Tongue (tissue), 2 donors: Measurements from ENCODE around the gene CACNA2D4. TPM values are rescaled to one million over a fixed set of nuclear protein-coding genes. Genes with fewer than 3 reads are reported as not detected.
A peak's percentile ranks its signal among the peaks of the same experiment; 100 is the strongest.
"Not testable (repeated sequence)": the region's sequence is repeated elsewhere in the genome, so short reads cannot be mapped to it uniquely, and the experiment has no call there.

ENCODE experiments used
- DNase-seq: peaks from one replicate; pipeline ENCODE4 v3.0.0-alpha.2; 2015
- total RNA-seq: library from RNA; depleted of rRNA; stranded (reverse); fragments of >200 nt; gene quantifications from one replicate; pipeline ENCODE4 v1.2.3, GENCODE V29; 2014

CACNA2D4 gene
- total RNA-seq, 1 donor from 2014 or later = 3.2 TPM

DNA sequence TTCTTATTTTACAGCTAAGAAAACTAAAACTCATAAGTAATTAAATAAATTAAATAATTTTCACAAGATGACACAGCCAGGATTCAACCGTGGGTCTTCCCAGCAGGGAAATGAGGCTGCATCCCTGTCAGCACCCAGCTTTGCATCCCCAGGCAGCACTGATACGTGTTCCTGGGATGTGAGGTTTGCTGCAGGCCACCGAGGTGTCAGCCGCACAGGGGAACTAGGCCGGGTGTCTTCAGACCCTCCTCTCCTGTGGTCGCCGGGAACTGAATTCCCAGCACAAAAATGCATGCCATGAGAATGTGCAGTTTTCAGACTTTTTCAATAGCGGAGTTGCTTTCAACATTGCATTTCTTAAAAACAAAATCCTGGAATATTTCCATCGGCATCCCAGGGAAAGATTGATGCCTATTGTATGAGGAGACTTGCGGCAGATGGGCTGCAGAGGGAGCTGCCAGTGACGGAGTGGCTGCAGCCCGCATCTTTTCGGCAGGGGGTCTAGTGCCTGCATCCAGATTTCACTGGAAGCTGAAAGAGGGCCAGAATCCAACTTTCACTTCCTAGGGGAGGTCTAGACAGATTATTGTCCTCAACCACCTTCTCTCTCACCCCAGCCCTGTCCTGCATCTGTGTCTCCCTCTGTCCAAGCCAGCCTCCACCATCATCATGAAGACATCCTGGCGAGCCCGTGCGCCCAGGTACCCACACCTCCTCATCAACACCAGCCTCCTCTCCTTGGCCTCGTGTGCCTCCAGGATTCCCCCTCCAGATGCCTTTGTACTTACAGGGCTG lies 85.5 kb downstream of the CACNA2D4 start:
- no peak for DNase-seq

GRCh38 chr12:1830981-1831963 lies 87.2 kb downstream of the CACNA2D4 start:
- peak; percentile 95 for DNase-seq

GRCh38 chr12:1830401-1830845 lies 88.0 kb downstream of the CACNA2D4 start:
- no peak for DNase-seq

DNA sequence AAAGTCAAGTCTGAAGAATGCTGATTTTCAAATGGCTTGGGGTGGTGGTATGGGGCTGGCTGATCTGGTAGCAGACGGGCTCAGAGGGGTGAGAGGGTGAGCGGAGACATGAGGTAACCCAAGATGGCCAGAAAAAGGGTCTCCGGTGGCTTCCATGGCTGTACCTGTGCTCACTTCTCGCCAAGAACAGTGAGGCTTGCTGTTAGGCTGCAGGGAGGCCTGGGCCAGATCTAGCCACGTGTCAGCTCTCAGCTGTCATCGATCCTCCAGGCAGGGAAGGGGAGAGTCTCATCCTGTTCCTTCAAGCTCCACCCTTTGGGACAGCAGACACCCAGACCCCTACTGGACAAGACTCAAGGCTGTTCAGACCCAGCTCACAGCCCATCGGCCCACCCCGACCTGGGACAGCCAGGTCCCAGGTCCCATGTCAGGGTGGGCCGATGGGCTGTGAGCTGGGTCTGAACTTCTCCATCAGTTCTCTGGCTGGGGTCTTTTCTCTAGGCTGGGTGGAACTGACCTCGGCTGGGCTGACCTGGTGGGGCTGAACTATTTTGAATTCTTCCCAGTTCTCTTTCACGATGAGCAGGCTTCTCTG lies 89.0 kb downstream of the CACNA2D4 start:
- no peak for DNase-seq

GRCh38 chr12:1828856-1829255 lies 89.6 kb downstream of the CACNA2D4 start:
- DNase-seq = no peak

GRCh38 chr12:1827826-1828805 lies 90.3 kb downstream of the CACNA2D4 start:
- DNase-seq = no peak

DNA sequence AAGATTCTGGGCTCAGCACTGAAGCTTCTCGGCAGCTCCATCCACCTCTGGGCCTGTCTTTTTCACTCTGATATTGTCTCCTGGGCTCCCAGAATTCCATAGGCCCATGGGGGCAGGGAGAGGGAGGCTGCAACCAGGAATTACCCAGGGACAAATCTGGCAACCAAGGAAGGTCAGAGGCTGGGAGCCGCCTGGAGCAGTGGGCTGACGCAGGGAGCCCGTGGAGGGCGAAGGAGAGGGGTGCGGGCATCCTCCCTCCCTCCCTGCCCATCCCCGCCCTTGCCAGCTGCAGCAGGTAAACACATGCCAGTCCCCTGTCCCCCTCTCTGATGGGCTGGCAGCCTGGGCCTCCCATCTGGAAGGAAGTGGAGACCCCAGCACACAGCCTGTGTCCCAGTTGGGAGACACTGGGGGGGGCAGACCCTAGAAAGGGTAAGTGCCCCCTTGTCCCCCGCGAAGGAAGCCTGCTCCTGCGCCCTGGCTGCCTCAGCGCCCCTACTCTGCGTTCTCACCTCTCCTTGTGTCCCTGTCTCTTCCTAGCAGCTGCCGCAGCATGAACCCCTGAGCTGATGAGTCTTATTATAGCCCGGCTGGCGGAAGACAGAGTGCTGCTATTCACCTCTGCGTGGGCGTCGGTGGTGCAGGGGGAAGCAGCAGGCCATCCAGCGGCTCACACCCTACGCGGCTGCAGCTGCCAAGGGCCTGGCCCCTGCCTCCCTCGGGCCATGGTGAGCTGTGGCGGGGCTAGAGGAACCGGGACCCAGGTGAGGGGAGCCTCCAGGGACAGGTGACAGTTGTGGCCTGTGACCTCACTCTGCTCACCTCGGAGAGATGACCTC lies 91.4 kb downstream of the CACNA2D4 start:
- DNase-seq = no peak

- no peak for DNase-seq
Measured at GRCh38 chr12:1826401-1826800, 92.1 kb downstream of the CACNA2D4 start.

DNA sequence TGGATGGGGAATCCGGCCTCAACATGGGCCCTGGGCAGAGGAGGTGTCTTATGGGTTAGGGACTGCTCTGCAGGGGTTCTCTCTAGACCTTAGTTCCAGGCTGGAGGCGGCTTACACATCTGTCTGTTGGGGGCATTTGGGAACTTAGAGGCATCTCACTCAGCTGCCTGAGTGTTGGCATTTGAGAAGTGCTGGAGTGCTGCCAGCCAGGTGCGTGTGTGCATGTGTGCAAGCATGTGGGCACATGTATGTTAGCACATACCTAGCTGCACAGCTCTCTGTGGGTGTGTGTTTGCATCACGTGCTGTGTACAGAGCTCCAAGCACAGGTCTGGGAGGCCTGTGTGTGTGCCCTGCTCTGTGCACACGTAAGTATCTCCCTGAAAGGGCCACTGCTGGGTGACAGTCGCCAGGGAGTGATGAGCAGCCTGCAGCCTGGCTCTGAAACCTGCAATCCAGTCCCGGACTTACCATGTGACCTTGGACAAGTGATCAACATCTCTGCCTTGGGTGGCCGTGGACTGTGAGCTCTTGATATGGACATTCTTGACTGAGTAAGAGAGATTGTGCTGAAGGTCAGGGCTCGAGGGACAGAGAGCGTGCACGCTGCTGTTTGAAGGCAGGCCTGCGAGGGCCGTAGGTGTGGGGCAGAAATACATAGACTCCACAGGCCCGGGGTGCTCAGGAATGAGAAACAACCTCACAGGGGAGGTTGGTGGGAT lies 92.9 kb downstream of the CACNA2D4 start:
- DNase-seq = no peak

- DNase-seq = no peak
Measured at GRCh38 chr12:1823237-1823636, 95.2 kb downstream of the CACNA2D4 start.

DNA sequence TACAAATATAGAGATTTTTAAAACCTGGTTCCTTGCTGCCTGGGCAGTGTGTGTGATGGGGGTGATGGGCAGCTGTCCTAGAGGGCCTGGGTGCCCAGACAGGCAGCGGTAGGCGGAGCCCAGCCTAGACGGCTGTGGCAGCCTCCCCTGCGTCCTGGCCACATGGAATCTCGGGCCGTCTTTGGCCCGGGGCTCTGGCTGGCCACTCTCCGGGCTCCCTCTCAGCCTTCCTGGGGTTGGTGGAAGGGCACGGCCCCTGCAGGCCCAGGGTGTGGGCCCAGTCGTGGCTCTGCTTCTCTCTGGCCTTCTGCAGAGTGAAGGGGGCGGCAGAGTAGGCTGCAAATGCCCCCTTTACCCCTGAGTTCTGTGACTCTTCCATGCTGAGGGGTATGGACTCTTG lies 95.8 kb downstream of the CACNA2D4 start:
- no peak for DNase-seq

DNA sequence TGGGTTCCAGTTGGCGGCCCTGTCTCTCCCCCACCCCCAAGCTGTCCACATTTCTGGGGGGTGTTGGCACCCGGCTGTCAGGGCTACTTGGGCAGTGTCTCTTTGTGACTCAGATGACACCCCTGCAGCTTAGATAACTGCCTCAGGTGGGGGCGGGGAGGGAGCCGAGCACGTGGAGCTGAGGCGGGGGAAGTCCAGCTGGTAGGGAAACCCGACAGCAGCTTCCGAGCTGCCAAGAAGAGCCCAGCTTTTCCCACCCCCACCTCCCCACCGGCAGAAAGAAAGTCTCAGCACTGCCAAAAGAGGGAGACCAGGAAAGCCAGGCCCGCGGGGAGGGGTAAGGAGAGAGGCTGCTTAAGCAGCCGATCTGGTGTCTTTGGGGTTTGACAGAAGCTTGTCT lies 96.6 kb downstream of the CACNA2D4 start:
- no peak for DNase-seq

DNA sequence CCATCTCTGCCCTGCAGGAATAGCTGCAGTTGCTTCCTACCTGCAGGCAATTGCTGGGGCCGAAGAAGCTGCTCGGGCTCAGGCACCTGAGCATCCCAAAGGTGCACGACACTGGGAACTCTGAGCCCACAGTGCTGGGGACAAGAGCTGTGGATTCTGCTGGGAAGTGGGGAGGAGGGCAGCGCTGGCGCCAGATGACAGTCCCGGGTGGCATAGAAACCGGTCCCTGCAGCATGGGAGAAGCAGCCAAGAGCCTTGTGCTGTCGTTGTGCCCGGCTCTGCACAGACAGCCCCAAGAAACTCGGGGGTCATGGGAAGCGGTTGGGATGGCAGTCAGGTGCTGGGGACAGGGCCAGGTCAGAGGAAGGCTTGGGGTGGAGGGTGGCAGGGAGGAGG lies 97.6 kb downstream of the CACNA2D4 start:
- no peak for DNase-seq

DNA sequence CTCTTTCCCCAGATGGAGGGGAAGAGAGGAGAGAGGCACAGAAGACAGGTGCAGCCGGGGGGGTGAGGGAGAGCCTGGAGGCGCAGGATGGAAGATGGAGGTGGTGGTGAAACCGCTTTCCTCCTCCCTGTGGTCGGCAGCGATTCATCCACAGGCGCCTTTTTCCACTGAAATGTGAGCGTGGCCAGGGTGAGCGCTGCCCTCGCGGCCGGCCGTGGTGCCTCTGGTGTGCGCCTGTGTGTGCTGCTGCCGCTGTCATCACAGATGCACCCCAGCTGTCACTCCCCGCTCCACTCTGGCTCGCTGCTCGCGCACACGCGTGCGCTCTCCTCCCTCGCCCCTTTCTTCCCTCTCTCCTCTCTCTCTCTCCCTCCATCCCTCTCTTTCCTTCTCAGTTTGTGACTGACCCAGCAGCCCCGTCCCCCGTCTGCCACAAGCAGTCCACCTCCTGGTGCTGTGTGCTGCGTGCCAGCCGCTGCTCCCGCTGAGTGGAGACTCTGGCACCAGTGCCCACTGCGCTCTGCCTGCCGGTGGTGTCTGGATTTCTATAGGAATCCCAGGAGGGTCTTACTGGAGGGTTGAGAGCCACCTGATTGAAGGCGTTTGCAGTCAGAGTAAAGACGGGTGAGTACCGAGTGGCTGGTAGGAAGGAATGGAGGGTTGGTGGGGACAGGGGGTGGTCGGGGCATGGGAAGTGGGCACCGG lies 98.1 kb downstream of the CACNA2D4 start, which contains the start of gene LRTM2:
Gene LRTM2, plus strand, starts transcription at position 375 of the 705 bp plus-strand sequence. CDS start 7,584 bp downstream, outside the sequence.
- DNase-seq = peak; percentile 46

DNA sequence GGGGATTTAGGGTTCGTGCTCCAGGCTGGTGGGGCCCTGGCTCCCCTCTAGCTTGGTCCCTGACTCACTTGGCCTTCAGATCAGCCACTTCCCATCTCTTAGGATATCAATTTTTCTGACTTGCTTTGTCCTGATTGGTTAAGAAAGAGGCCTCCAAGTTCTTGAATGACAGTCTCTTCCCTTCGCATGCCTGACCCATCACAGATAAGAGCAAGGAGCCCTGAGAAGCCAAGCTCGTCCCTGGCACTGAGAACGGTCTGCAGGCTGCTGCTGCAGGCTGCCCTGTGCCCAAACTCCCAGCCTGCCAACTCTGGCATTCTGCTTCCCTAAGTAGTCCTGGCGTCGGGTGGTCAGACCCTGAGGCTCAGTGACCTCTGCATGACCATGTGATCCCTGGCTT lies 98.9 kb downstream of the CACNA2D4 start:
- DNase-seq = no peak

- no peak for DNase-seq
Measured at GRCh38 chr12:1819050-1819449, 99.4 kb downstream of the CACNA2D4 start.

GRCh38 chr12:1817928-1818327 lies 100.5 kb downstream of the CACNA2D4 start:
- not testable (repeated sequence) for DNase-seq

DNA sequence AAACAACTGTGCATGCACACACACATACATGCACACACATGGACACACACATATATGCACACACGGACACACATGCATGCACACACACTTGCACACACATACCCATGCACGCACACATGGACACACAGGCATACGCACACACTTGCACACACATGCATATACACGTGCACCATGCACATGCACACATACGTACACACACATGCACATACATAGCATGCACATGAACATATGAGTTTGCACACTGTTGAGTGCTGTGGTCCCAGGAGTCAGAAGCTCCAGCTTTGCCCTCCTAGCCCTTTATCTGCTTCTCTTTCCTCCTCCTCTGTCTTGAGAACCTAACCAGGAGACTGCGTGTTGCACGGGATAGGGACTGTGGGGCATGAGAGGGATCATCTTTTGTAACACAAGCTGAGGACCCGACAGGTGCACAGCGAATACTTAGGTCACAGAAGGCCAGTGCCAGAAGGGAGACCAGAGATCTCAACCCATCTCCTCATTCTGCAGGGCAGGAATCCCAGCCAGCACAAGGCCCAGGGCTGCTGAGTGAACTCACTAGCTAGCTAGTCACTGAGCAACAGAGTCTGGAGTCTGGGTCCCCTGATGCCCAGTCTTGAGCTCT lies 101.6 kb downstream of the CACNA2D4 start:
- DNase-seq = peak; percentile 58
